ENCODE measurements around the gene OR51B2.

- TF ChIP-seq CTCF (IDR thresholded peaks at IDR 0.05) (no peak), POLR2A (IDR thresholded peaks at IDR 0.05) (no peak), EP300 (IDR thresholded peaks at IDR 0.05) (no peak)
Measured at GRCh38 chr11:5349550-5349949, 25.5 kb upstream of the OR51B2 start.

Measured in ovary (tissue), 3 donors.